K562 (cell line): ENCODE results near the gene GPR25. TPM values are rescaled to one million over a fixed set of nuclear protein-coding genes. Genes with fewer than 3 reads are reported as not detected.

Experiments used
- ATAC-seq: fragments of 200-7000 bp; cut with Tn5 transposase; 3 replicates; pipeline ENCODE4 v1.9.1; 2020; ENCODE audit warnings: moderate library complexity
- BruUV-seq: library from RNA; stranded (reverse); fragments of 400-500 nt; replicated peaks from 2 replicates; lab custom pipeline; 2021; lab: Mats Ljungman, UMichigan
- CTCF ChIA-PET: fragments of 300-600 bp; formaldehyde crosslinking; extraction: SDS; loops from one replicate; lab custom pipeline; 2021; ENCODE audit warnings: low intra/inter-chr PET ratio; lab: Yijun Ruan, JAX
- POLR2A ChIA-PET: fragments of 300-600, 350-650 bp; sonication (Branson Sonifier 250); formaldehyde crosslinking; extraction: SDS; loops from one replicate; lab custom pipeline; 2021; ENCODE audit warnings: antibody characterized with exemption, inconsistent platforms; lab: Yijun Ruan, JAX
- DNase-seq, 4 experiments: peaks; one replicate each; pipeline versions ENCODE4 v3.0.0 to v3.0.0-alpha.2; 2011 to 2018; ENCODE audit warnings: low spot score in 3 of 4, mixed read lengths in 3 of 4; ENCODE audit errors: extremely low read depth in 1 of 4
- FAIRE-seq: peaks from 2 replicates; lab custom pipeline; 2011; peaks lifted over from hg19 to GRCh38; lab: Jason Lieb, UNC
- H2AFZ ChIP-seq: 2 replicates; pipeline ENCODE4 v1.6.0; 2011; ENCODE audit warnings: low read depth, low read length, control low read depth, inconsistent platforms
- H3K27ac ChIP-seq: fragments of 200-600 bp; 3 replicates; pipeline ENCODE4 v1.8.0; 2011; ENCODE audit warnings: low read depth, mild to moderate bottlenecking, control low read depth, inconsistent platforms, low read length, moderate library complexity, mixed read lengths; ENCODE audit errors: extremely low read depth
- H3K27me3 ChIP-seq, 2 experiments: fragments of 300-600 bp in 1 of 2; 2 replicates in 1 of 2; 3 replicates in 1 of 2; pipeline versions ENCODE4 v1.6.0 to v1.8.0; 2011; ENCODE audit warnings: inconsistent platforms in 2 of 2, low read length in 2 of 2, mild to moderate bottlenecking in 1 of 2, mixed read lengths in 1 of 2, moderate library complexity in 1 of 2; ENCODE audit not compliant: control insufficient read depth in 2 of 2, insufficient read depth in 2 of 2
- H3K36me3 ChIP-seq: fragments of 300-600 bp; 3 replicates; pipeline ENCODE4 v1.8.0; 2011; ENCODE audit warnings: mild to moderate bottlenecking, low read length, inconsistent platforms; ENCODE audit not compliant: control insufficient read depth, insufficient read depth
- H3K4me1 ChIP-seq, 2 experiments: fragments of 200-600 bp in 1 of 2; replicated peaks in 1 of 2; 2 replicates in 1 of 2; 3 replicates in 1 of 2; pipeline versions ENCODE4 v1.5.1 to v1.8.0; 2011; ENCODE audit warnings: inconsistent platforms in 2 of 2, low read length in 2 of 2, mild to moderate bottlenecking in 1 of 2, mixed read lengths in 1 of 2, moderate library complexity in 1 of 2; ENCODE audit not compliant: control insufficient read depth in 2 of 2, insufficient read depth in 2 of 2
- H3K4me2 ChIP-seq: 2 replicates; pipeline ENCODE4 v1.6.1; 2011; ENCODE audit warnings: low read length, control low read depth, inconsistent platforms, mixed read lengths; ENCODE audit not compliant: insufficient read depth
- H3K4me3 ChIP-seq: fragments of 200-600 bp; sonication (generic), shearing (Covaris generic); 2 replicates; pipeline ENCODE4 v1.5.1; 2016; ENCODE audit warnings: control low read depth, inconsistent platforms
- H3K79me2 ChIP-seq: fragments of 200-600 bp; 3 replicates; pipeline ENCODE4 v1.8.0; 2011; ENCODE audit warnings: low read length, inconsistent platforms; ENCODE audit not compliant: control insufficient read depth, insufficient read depth
- H3K9ac ChIP-seq, 2 experiments: 2 replicates each; pipeline versions ENCODE4 v1.6.0 to v1.6.1; 2011; ENCODE audit warnings: low read depth in 2 of 2, low read length in 2 of 2, control low read depth in 1 of 2, inconsistent platforms in 1 of 2, mild to moderate bottlenecking in 1 of 2, mixed read lengths in 1 of 2; ENCODE audit not compliant: insufficient read depth in 1 of 2
- H3K9me1 ChIP-seq: one replicate; pipeline ENCODE4 v1.6.0; 2011; ENCODE audit warnings: inconsistent platforms, mild to moderate bottlenecking, low read length, moderate library complexity; ENCODE audit not compliant: control insufficient read depth, insufficient read depth
- H3K9me3 ChIP-seq: replicated peaks from 2 replicates; pipeline ENCODE4 v1.5.1; 2011; ENCODE audit warnings: low read depth, low read length, inconsistent platforms; ENCODE audit not compliant: control insufficient read depth, insufficient read depth
- H4K20me1 ChIP-seq: replicated peaks from 2 replicates; pipeline ENCODE4 v1.6.1; 2011; ENCODE audit warnings: low read length, inconsistent platforms, mixed read lengths; ENCODE audit not compliant: control insufficient read depth, insufficient read depth
- BRF1 ChIP-seq: IDR thresholded peaks from 3 replicates; pipeline ENCODE4 v1.6.1; 2011; ENCODE audit warnings: borderline replicate concordance, mild to moderate bottlenecking; ENCODE audit not compliant: insufficient read length; ENCODE audit errors: extremely low read depth
- CLOCK ChIP-seq: fragments of 250-450 bp; sonication (Bioruptor Pico); IDR thresholded peaks from 2 replicates; pipeline ENCODE4 v1.4.0; 2020; ENCODE audit warnings: mild to moderate bottlenecking, moderate library complexity, borderline replicate concordance
- HDAC6 ChIP-seq: IDR thresholded peaks from 2 replicates; pipeline ENCODE4 v1.6.1; 2012; ENCODE audit warnings: low read depth, mild to moderate bottlenecking, control low read depth, inconsistent platforms, low read length, moderate library complexity
- HDAC8 ChIP-seq: fragments of 450-650 bp; IDR thresholded peaks from 2 replicates; pipeline ENCODE4 v1.6.1; 2016; ENCODE audit warnings: mild to moderate bottlenecking, missing genetic modification characterization, moderate library complexity, missing compliant biosample characterization
- MEIS2 ChIP-seq: fragments of 450-650 bp; IDR thresholded peaks from 2 replicates; pipeline ENCODE4 v1.6.1; 2014; ENCODE audit warnings: mild to moderate bottlenecking; ENCODE audit not compliant: partially characterized antibody
- SMARCA4 ChIP-seq: fragments of 450-650 bp; IDR thresholded peaks from 2 replicates; pipeline ENCODE4 v1.6.1; 2016
- SREBF1 ChIP-seq: fragments of 150-350 bp; IDR thresholded peaks from 2 replicates; pipeline ENCODE4 v1.6.1; 2014; ENCODE audit warnings: antibody characterized with exemption, low read depth, low read length, borderline replicate concordance
- ZNF140 ChIP-seq: fragments of 250-450 bp; sonication (Bioruptor Pico); IDR thresholded peaks from 2 replicates; pipeline ENCODE4 v1.8.0; 2021; ENCODE audit warnings: moderate library complexity, mild to moderate bottlenecking, inconsistent platforms
- ZNF217 ChIP-seq: sonication (generic); formaldehyde crosslinking; IDR thresholded peaks from 2 replicates; pipeline ENCODE4 v1.8.0; 2022; ENCODE audit warnings: mild to moderate bottlenecking, missing genetic modification reagents
- ZNF699 ChIP-seq: fragments of 250-450 bp; sonication (Bioruptor Pico); IDR thresholded peaks from 2 replicates; pipeline ENCODE4 v1.8.0; 2021; ENCODE audit warnings: mild to moderate bottlenecking, moderate library complexity; ENCODE audit not compliant: insufficient replicate concordance
- WGBS: fragments of 100-300 bp; shearing (Covaris generic); methylation state at CpG from one replicate; pipeline ENCODE4 v1.1.6; 2016; ENCODE audit warnings: low coverage, mixed read lengths; ENCODE audit not compliant: insufficient coverage; ENCODE audit errors: missing lambda C conversion rate; 5-methylcytosine and 5-hydroxymethylcytosine counted together
- in situ Hi-C: fragments of 300-500 bp; cut with MboI; formaldehyde crosslinking; loops from 4 replicates; pipeline ENCODE4 v1.15.0; 2018; ENCODE audit warnings: inconsistent platforms, mixed read lengths
- intact Hi-C: fragments of 100-400 bp; cut with micrococcal nuclease; formaldehyde crosslinking; loops from 2 replicates; pipeline ENCODE4 v1.14.2; 2022
- polyA plus RNA-seq, 8 experiments: library from polyadenylated mRNA; depleted of rRNA in 4 of 8; stranded (reverse) in 5 of 8; unstranded in 3 of 8; fragments of >200 nt; fragmentation: Nextera tagmentation in 2 of 8; fragmentation: Illumina TruSeq in 1 of 8; extraction: Ambion mirVana in 2 of 8; extraction: Trizol in 1 of 8; gene quantifications; 2 replicates each; pipeline versions ENCODE4 v1.2.1 to v1.2.3, GENCODE V29; 2011 to 2014; ENCODE audit warnings: inconsistent platforms in 1 of 8, missing spikeins in 1 of 8
- total RNA-seq, 7 experiments: library from RNA; depleted of rRNA in 6 of 7; stranded (reverse); fragments of >200 nt in 6 of 7; fragmentation: Illumina TruSeq in 2 of 7; extraction: Trizol in 2 of 7; gene quantifications; 2 replicates each; pipeline versions ENCODE4 v1.2.1 to v1.2.3, GENCODE V29; 2011 to 2021; ENCODE audit warnings: low replicate concordance in 1 of 7
- TF ChIP-seq, protein P1 (sequence below), 2 experiments: IDR thresholded peaks in 1 of 2; conservative IDR thresholded peaks in 1 of 2; 2 replicates each; pipeline ENCODE4 v1.6.1; 2016; ENCODE audit warnings: low read depth in 2 of 2, mild to moderate bottlenecking in 1 of 2, missing compliant biosample characterization in 1 of 2, missing genetic modification characterization in 1 of 2, moderate library complexity in 1 of 2
- TF ChIP-seq, protein P2 (sequence below): sonication (generic); formaldehyde crosslinking; IDR thresholded peaks from 2 replicates; pipeline ENCODE4 v1.9.0; 2022; ENCODE audit warnings: mild to moderate bottlenecking, missing genetic modification reagents

GPR25 gene
- total and polyA plus RNA-seq, 9 of the 15 experiments (the other 6 are each of a cell fraction or from before 2014, with no cell fraction given), result not detected

DNA sequence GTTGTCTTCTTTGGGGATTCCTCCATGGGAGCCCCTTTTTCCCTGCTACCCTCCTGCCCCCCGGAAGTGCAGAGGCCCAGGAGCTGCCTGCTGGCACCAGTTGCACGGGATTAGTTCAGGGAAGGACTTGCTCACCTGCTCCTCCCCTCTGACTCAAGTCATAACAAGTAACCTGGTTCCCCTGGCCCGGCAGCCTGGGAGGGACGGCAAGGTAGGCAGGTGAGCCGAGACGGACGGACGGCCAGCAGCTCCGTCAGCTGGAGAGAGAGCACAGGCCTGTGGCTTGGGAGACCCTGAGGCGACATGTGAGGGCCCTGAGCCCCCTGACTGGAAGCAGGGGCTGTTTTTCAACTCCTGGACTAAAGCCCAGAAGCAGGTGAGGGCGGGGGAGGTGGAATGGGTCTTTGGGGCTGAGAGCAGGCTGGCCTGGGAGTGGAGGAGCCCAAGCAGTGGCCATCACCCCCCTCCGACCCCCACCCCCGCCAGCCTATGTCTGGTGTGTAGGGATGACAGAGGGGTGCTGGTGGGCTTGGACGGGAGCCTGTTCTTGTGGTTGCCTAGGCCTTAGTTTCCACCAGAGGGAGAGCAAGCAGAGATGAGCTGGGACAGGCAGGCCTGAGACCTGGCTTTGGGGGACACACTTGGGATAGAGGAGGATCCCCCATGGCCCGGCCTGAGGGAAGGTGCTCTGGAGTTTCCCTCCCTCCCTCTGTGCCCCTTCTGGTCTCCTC is 22.1 kb downstream of the GPR25 start, which contains the start of gene INAVA (continued):
- TF ChIP-seq CLOCK (CRISPR knock-in tag) (no peak), BRF1 (no peak), HDAC8 (tag) (no peak), MEIS2 (no peak), ZNF140 (CRISPR knock-in tag) (no peak)

DNA sequence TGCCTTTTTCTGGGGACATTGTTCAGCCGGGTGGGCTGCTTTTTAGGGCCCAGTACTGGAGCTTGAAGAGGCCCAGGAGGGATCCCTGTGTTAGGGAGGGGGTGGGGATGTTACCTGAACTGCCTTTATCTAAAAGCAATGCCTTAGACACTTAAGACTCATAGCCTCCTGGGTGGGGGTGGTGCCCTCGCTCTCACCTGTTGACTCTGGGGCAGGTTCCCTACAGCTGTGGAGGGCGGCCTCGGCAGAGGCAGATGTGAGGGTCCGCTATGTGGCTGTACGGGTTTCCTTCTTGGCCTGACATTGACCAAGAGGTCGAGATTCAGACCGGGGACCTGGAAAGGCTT is 22.6 kb downstream of the GPR25 start:
- Histone ChIP-seq H3K27ac (no peak overlapping the region), H3K9me3 (no peaks in the 10 kb centered on the region), H4K20me1 (peaks cover 26% of the 10 kb centered on the region; the same call in 1 of the 2 replicates), H3K4me3 (no peak overlapping the region), H3K36me3 (no peaks in the 10 kb centered on the region), H2AFZ (no peak overlapping the region), H3K27me3 (peaks cover 59 to 88% of the 10 kb centered on the region in 2 experiments), H3K4me1 (peaks cover 0 to 21% of the 10 kb centered on the region in 2 experiments; a peak in 1 of 5 replicates), H3K79me2 (no peaks in the 10 kb centered on the region), H3K9me1 (no peaks in the 10 kb centered on the region), H3K9ac (no peak overlapping the region), H3K4me2 (no peak overlapping the region)
- in situ Hi-C loops (no loop called here), intact Hi-C loops (no loop called here)
- CTCF ChIA-PET, result no interaction called here
- DNase-seq (no peak), ATAC-seq (no peak), FAIRE-seq (no peak)
- no TSS peak for BruUV-seq
- POLR2A ChIA-PET, result interaction anchor here (0.6 to 1.1 kb wide), 4 partner anchors 10 to 338 kb away, joined by 3 read pairs; no protein-coding TSS in a partner anchor
- 9% methylated on average over 8 of the region's 8 CpGs for WGBS
- TF ChIP-seq ZNF140 (CRISPR knock-in tag) (no peak), SMARCA4 (no peak), SREBF1 (no peak), ZNF217 (no peak), ZNF699 (CRISPR knock-in tag) (no peak), HDAC6 (no peak)
- TF ChIP-seq, protein P1, sequence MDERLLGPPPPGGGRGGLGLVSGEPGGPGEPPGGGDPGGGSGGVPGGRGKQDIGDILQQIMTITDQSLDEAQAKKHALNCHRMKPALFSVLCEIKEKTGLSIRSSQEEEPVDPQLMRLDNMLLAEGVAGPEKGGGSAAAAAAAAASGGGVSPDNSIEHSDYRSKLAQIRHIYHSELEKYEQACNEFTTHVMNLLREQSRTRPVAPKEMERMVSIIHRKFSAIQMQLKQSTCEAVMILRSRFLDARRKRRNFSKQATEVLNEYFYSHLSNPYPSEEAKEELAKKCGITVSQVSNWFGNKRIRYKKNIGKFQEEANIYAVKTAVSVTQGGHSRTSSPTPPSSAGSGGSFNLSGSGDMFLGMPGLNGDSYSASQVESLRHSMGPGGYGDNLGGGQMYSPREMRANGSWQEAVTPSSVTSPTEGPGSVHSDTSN (CRISPR knock-in tag; IDR thresholded peaks at IDR 0.05; ENCODE audit: low read depth), result no peak
- TF ChIP-seq, protein P1 (tag; conservative IDR thresholded peaks at IDR 0.05; ENCODE audit: low read depth), result no peak
- TF ChIP-seq, protein P2, sequence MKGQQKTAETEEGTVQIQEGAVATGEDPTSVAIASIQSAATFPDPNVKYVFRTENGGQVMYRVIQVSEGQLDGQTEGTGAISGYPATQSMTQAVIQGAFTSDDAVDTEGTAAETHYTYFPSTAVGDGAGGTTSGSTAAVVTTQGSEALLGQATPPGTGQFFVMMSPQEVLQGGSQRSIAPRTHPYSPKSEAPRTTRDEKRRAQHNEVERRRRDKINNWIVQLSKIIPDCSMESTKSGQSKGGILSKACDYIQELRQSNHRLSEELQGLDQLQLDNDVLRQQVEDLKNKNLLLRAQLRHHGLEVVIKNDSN (CRISPR knock-in tag), result no peak
